ENCODE results near the gene ACTRT2. TPM values are rescaled to one million over a fixed set of nuclear protein-coding genes. Genes with fewer than 3 reads are reported as not detected.

The ACTRT2 gene
- total and polyA plus RNA-seq, 10 of the 15 experiments (the other 5 are each of a cell fraction or from before 2014, with no cell fraction given): not detected

GRCh38 chr1:3024588-3024987 lies 3.3 kb downstream of the ACTRT2 start:
- no TSS peak for BruUV-seq (replicated peaks)
- H3K36me3 ChIP-seq (ENCODE audit: control insufficient read depth in 2 of 2, insufficient read depth in 2 of 2, low read length in 1 of 2): no peaks in the 10 kb centered on the region
- no peaks in the 10 kb centered on the region for H3K4me1 ChIP-seq (ENCODE audit: control insufficient read depth, insufficient read depth, low read length)
- H4K20me1 ChIP-seq (ENCODE audit: control insufficient read depth, insufficient read depth): no peaks in the 10 kb centered on the region
- intact Hi-C loops (cut with micrococcal nuclease; ENCODE audit: unreplicated experiment): no loop called here
- WGBS (ENCODE audit: insufficient coverage, insufficient replicate concordance, low lambda C conversion rate, missing lambda C conversion rate): 30% methylated on average over 10 of the region's 11 CpGs
- in situ Hi-C loops (cut with MboI): no loop called here
- no peaks in the 10 kb centered on the region for H3K79me2 ChIP-seq (ENCODE audit: control insufficient read depth, insufficient read depth, low read length)
- no peaks in the 10 kb centered on the region for H3K27me3 ChIP-seq (replicated peaks in 1 of 2; ENCODE audit: control insufficient read depth in 2 of 2, insufficient read depth in 2 of 2, low read length in 1 of 2)
- ChIA-PET RAD21 (ENCODE audit: unreplicated experiment) (no interaction called here), CTCF (no interaction called here), SMC1A (ENCODE audit: uncharacterized antibody, unreplicated experiment) (no interaction called here), POLR2A (no interaction called here)
- no peak overlapping the region for H2AFZ ChIP-seq (ENCODE audit: control insufficient read depth, low read depth, low read length)
- TF ChIP-seq PAX5 (IDR thresholded peaks at IDR 0.05; ENCODE audit: borderline replicate concordance, low read depth, low read length): no peak
- no peak for TF ChIP-seq ETV6 (conservative IDR thresholded peaks at IDR 0.05 in 1 of 2, IDR thresholded peaks at IDR 0.05 in 1 of 2; ENCODE audit: borderline replicate concordance in 1 of 2, low read depth in 1 of 2)
- no peak for TF ChIP-seq ZNF384 (IDR thresholded peaks at IDR 0.05; ENCODE audit: borderline replicate concordance, low read depth, low read length)
- TF ChIP-seq HSF1 (IDR thresholded peaks at IDR 0.05; ENCODE audit: low read depth, low read length): no peak
- TF ChIP-seq EED (IDR thresholded peaks at IDR 0.05; ENCODE audit: low read depth): no peak
- no peak for TF ChIP-seq KLF5 (IDR thresholded peaks at IDR 0.05; ENCODE audit: partially characterized antibody)
- no peak for TF ChIP-seq ZNF207 (IDR thresholded peaks at IDR 0.05; ENCODE audit: borderline replicate concordance)
- no peak for TF ChIP-seq DPF2 (IDR thresholded peaks at IDR 0.05)
- TF ChIP-seq BCL11A (IDR thresholded peaks at IDR 0.05; ENCODE audit: low read depth, low read length): no peak
- no peak for TF ChIP-seq ZNF592 (IDR thresholded peaks at IDR 0.05)
- TF ChIP-seq CREM (IDR thresholded peaks at IDR 0.05; ENCODE audit: low read depth): no peak
- TF ChIP-seq RFX5 (IDR thresholded peaks at IDR 0.05; ENCODE audit: low read depth, low read length): no peak
- TF ChIP-seq ZNF622 (IDR thresholded peaks at IDR 0.05): no peak
- no peak for TF ChIP-seq YY1 (IDR thresholded peaks at IDR 0.05; ENCODE audit: low read depth, low read length)
- TF ChIP-seq YBX1 (IDR thresholded peaks at IDR 0.05): no peak
- no peak for TF ChIP-seq CBX5 (IDR thresholded peaks at IDR 0.05; ENCODE audit: low read depth)
- no peak overlapping the region for H3K27ac ChIP-seq (ENCODE audit: control insufficient read depth, insufficient read depth)
- no peak for FAIRE-seq
- DNase-seq (ENCODE audit: low read depth, low spot score): no peak
- H3K4me2 ChIP-seq (ENCODE audit: control insufficient read depth, insufficient read depth): no peak overlapping the region
- no peak for ATAC-seq
- H3K4me3 ChIP-seq: no peak overlapping the region
- no peak overlapping the region for H3K9ac ChIP-seq (ENCODE audit: control insufficient read depth, insufficient read depth, low read length)
- H3K9me3 ChIP-seq (replicated peaks; ENCODE audit: control insufficient read depth, insufficient read depth, low read length): no peaks in the 10 kb centered on the region

Data from GM12878 (cell line).